Trophoblast cell (in vitro differentiated cells and primary cell): ENCODE measurements around the gene ARHGAP26.

Experiments used
- DNase-seq, 2 donors: peaks; one replicate each; pipeline ENCODE4 v3.0.0-alpha.2; 2016
- H2AFZ ChIP-seq: 2 replicates; pipeline ENCODE4 v1.6.1; 2013; ENCODE audit warnings: low read length, moderate library complexity, mild to moderate bottlenecking; ENCODE audit not compliant: insufficient read depth, poor library complexity
- H2AK5ac ChIP-seq: 2 replicates; pipeline ENCODE4 v1.6.1; 2013; ENCODE audit warnings: mild to moderate bottlenecking, low read length
- H2BK120ac ChIP-seq: 2 replicates; pipeline ENCODE4 v1.6.1; 2013; ENCODE audit warnings: low read length, mild to moderate bottlenecking, moderate library complexity; ENCODE audit not compliant: insufficient read depth, poor library complexity
- H2BK12ac ChIP-seq: 2 replicates; pipeline ENCODE4 v1.6.1; 2013; ENCODE audit warnings: mild to moderate bottlenecking, low read length, moderate library complexity
- H2BK5ac ChIP-seq: 2 replicates; pipeline ENCODE4 v1.6.1; 2013; ENCODE audit warnings: low read length, low read depth, moderate library complexity, mild to moderate bottlenecking; ENCODE audit not compliant: poor library complexity
- H3K14ac ChIP-seq: 2 replicates; pipeline ENCODE4 v1.6.1; 2013; ENCODE audit warnings: mild to moderate bottlenecking, low read length
- H3K18ac ChIP-seq: 2 replicates; pipeline ENCODE4 v1.6.1; 2013; ENCODE audit warnings: mild to moderate bottlenecking, low read length
- H3K23ac ChIP-seq: 2 replicates; pipeline ENCODE4 v1.6.1; 2013; ENCODE audit warnings: low read length
- H3K27ac ChIP-seq: 2 replicates; pipeline ENCODE4 v1.5.1; 2013; ENCODE audit warnings: low read depth, mild to moderate bottlenecking, inconsistent platforms, low read length, moderate library complexity
- H3K27me3 ChIP-seq: 2 replicates; pipeline ENCODE4 v1.6.1; 2013; ENCODE audit warnings: inconsistent platforms, mild to moderate bottlenecking, low read length, moderate library complexity; ENCODE audit not compliant: insufficient read depth
- H3K36me3 ChIP-seq, 2 experiments: 1 replicate in 1 of 2; 2 replicates in 1 of 2; pipeline ENCODE4 v1.6.1; 2013; ENCODE audit warnings: low read length in 2 of 2, mild to moderate bottlenecking in 2 of 2, moderate library complexity in 1 of 2; ENCODE audit not compliant: insufficient read depth in 2 of 2, control insufficient read depth in 1 of 2
- H3K4ac ChIP-seq: 2 replicates; pipeline ENCODE4 v1.6.1; 2013; ENCODE audit warnings: low read depth, mild to moderate bottlenecking, low read length, moderate library complexity
- H3K4me1 ChIP-seq, 2 experiments: 1 replicate in 1 of 2; 2 replicates in 1 of 2; pipeline ENCODE4 v1.6.1; 2013; ENCODE audit warnings: low read length in 2 of 2, mild to moderate bottlenecking in 2 of 2, moderate library complexity in 1 of 2; ENCODE audit not compliant: insufficient read depth in 2 of 2, control insufficient read depth in 1 of 2
- H3K4me2 ChIP-seq: 2 replicates; pipeline ENCODE4 v1.6.1; 2013; ENCODE audit warnings: inconsistent platforms, mild to moderate bottlenecking, low read length, moderate library complexity
- H3K4me3 ChIP-seq: 2 replicates; pipeline ENCODE4 v1.5.1; 2013; ENCODE audit warnings: mild to moderate bottlenecking, low read depth, low read length, inconsistent platforms
- H3K79me1 ChIP-seq: one replicate; pipeline ENCODE4 v1.6.1; 2013; ENCODE audit warnings: low read length
- H3K79me2 ChIP-seq: 2 replicates; pipeline ENCODE4 v1.6.1; 2013; ENCODE audit warnings: low read length, mild to moderate bottlenecking; ENCODE audit not compliant: control insufficient read depth, insufficient read depth, poor library complexity
- H3K9ac ChIP-seq: 2 replicates; pipeline ENCODE4 v1.6.1; 2013; ENCODE audit warnings: mild to moderate bottlenecking, low read length
- H3K9me3 ChIP-seq: 2 replicates; pipeline ENCODE4 v1.6.1; 2013; ENCODE audit warnings: low read depth, mild to moderate bottlenecking, control low read depth, inconsistent platforms, low read length; ENCODE audit not compliant: insufficient read depth
- H4K12ac ChIP-seq: 2 replicates; pipeline ENCODE4 v1.6.1; 2013; ENCODE audit warnings: low read depth, mild to moderate bottlenecking, low read length, moderate library complexity
- H4K8ac ChIP-seq: 2 replicates; pipeline ENCODE4 v1.6.1; 2013; ENCODE audit warnings: low read depth, mild to moderate bottlenecking, low read length, moderate library complexity
- H4K91ac ChIP-seq: one replicate; pipeline ENCODE4 v1.6.1; 2013; ENCODE audit warnings: low read depth, mild to moderate bottlenecking, low read length, moderate library complexity
- WGBS: extraction: QIAGEN DNeasy Blood & Tissue Kit; methylation state at CpG from one replicate; pipeline ENCODE4 v1.1.7; 2013; ENCODE audit warnings: missing lambda C conversion rate; ENCODE audit not compliant: insufficient read length, insufficient coverage; ENCODE audit errors: extremely low coverage; 5-methylcytosine and 5-hydroxymethylcytosine counted together

ARHGAP26 gene

DNA sequence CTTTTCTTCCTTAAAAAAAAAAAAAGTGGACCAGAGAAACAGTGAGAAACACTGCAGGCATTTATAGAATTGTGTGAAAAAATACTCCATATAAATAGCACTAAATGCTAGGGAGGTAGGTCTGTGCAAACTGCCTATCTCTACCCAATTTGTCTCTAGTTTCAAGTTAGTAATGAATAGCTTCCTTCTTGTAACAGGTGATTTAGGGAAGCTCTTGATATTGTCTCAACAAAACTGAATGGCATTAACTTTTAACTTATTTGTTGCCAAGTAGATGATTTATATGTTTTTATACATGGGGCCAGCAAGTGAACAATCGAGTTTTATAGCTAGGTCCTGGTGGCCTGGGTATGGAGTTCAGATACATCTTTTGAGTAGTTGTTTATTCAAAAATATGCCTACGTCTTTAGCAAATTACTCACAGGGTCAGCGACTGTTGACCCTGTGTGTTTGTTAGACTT lies 349.7 kb downstream of the ARHGAP26 start:
- Histone ChIP-seq H3K9me3 (no peaks in the 10 kb centered on the region), H3K18ac (no peak overlapping the region), H3K27ac (no peak overlapping the region), H3K23ac (no peak overlapping the region), H2BK12ac (no peak overlapping the region), H3K4me1 (peaks cover 0 to 2% of the 10 kb centered on the region in 2 experiments), H3K9ac (no peak overlapping the region), H2BK5ac (no peak overlapping the region), H3K4me3 (no peak overlapping the region), H3K79me2 (no peaks in the 10 kb centered on the region), H3K27me3 (no peaks in the 10 kb centered on the region), H3K36me3 (no peaks in the 10 kb centered on the region), H3K4me2 (no peak overlapping the region), H2AK5ac (no peak overlapping the region), H2BK120ac (no peak overlapping the region), H3K14ac (no peak overlapping the region), H3K4ac (no peak overlapping the region), H3K79me1 (no peaks in the 10 kb centered on the region), H4K12ac (no peak overlapping the region), H4K91ac (no peak overlapping the region), H2AFZ (no peak overlapping the region), H4K8ac (no peak overlapping the region)
- WGBS = no CpG with 5 or more reads among the region's 3 CpGs
- DNase-seq = no peak

DNA sequence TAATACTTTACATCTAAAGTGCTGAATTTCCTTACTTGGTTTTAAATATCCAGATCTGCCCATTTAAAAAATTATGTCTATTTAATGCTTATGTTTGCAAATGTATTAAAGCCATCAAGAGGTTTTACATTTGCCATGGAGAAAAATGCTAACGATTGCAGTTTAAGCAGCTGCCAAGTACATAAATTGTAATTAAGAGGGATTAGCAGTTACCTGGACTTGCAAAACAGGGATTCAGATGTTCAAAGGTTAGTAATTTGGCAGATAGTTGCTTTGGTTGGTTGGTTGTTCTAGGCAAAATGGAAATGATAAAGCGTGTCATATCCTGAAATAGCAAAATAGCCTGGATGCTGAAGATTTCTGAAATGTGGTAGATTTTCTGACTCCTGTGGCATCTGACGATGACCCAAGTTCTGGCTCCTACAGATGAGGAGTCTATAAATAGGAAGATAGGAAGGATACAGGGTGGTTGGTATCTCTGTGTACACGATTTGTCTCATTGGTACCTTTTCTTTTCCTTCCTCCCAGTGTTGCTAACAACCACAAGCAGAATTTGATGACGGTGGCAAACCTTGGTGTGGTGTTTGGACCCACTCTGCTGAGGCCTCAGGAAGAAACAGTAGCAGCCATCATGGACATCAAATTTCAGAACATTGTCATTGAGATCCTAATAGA lies 350.4 kb downstream of the ARHGAP26 start:
- no peak overlapping the region for H4K8ac ChIP-seq
- no peak overlapping the region for H3K4ac ChIP-seq
- H2BK120ac ChIP-seq = no peak overlapping the region
- no peak overlapping the region for H3K14ac ChIP-seq
- WGBS = no CpG with 5 or more reads among the region's 5 CpGs
- H3K4me1 ChIP-seq = peaks cover 0 to 2% of the 10 kb centered on the region in 2 experiments
- no peak overlapping the region for H3K4me2 ChIP-seq
- no peak overlapping the region for H3K4me3 ChIP-seq
- no peak overlapping the region for H4K12ac ChIP-seq
- H4K91ac ChIP-seq = no peak overlapping the region
- DNase-seq = no peak
- no peak overlapping the region for H2BK12ac ChIP-seq
- H3K9me3 ChIP-seq = no peaks in the 10 kb centered on the region
- H3K9ac ChIP-seq = no peak overlapping the region
- no peaks in the 10 kb centered on the region for H3K79me1 ChIP-seq
- H2AK5ac ChIP-seq = no peak overlapping the region
- H3K18ac ChIP-seq = no peak overlapping the region
- no peak overlapping the region for H3K23ac ChIP-seq
- H2BK5ac ChIP-seq = no peak overlapping the region
- no peaks in the 10 kb centered on the region for H3K79me2 ChIP-seq
- H3K36me3 ChIP-seq = no peaks in the 10 kb centered on the region
- H3K27me3 ChIP-seq = no peaks in the 10 kb centered on the region
- H2AFZ ChIP-seq = no peak overlapping the region
- no peak overlapping the region for H3K27ac ChIP-seq

DNA sequence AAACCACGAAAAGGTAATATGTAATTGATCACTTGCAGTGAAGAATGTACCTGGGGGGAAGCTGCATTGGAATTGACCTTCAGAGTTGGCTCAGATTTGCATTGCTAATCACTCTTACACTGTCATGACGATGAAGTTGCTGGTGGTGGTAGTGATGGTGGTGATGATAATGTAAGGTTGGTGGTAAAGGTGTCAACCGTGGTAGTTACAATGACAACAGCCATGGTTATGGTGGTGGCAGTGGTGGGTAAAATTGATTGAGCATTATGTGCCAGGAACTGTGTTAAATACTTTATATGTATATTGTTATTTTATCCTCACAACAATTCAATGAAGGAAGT lies 350.9 kb downstream of the ARHGAP26 start:
- no peak overlapping the region for H4K8ac ChIP-seq

DNA sequence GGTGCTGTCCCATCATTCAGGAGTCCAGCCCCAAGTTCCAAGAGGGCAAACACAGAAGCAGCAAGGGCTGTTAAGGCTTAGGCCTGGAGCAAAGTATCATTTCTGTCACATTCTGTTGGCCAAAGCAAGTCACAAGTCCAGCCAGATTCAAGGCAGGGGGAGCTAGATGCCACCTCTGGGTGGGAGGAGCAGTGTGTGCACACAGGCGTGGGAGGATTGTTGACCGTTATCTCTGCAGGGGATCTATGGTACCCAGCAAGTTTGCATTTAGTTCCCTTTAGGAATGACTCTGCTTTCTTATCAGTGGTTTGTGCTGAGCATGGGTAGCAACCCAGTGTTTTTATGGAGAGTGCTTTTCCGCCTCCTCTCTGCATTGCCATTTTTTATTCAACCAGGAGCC lies 354.4 kb downstream of the ARHGAP26 start:
- Histone ChIP-seq H4K8ac (no peak overlapping the region), H4K12ac (no peak overlapping the region), H3K14ac (no peak overlapping the region), H2BK12ac (no peak overlapping the region), H2BK5ac (no peak overlapping the region), H3K4me3 (no peak overlapping the region), H3K9ac (no peak overlapping the region), H3K27ac (no peak overlapping the region), H3K79me1 (no peaks in the 10 kb centered on the region), H3K27me3 (no peaks in the 10 kb centered on the region), H2AFZ (no peak overlapping the region), H3K36me3 (no peaks in the 10 kb centered on the region), H2BK120ac (no peak overlapping the region), H2AK5ac (no peak overlapping the region), H3K4me2 (no peak overlapping the region), H3K4me1 (peaks cover 0 to 2% of the 10 kb centered on the region in 2 experiments), H3K79me2 (no peaks in the 10 kb centered on the region), H3K4ac (no peak overlapping the region), H3K18ac (no peak overlapping the region), H3K23ac (no peak overlapping the region), H3K9me3 (no peaks in the 10 kb centered on the region), H4K91ac (no peak overlapping the region)
- WGBS = no CpG with 5 or more reads among the region's 3 CpGs
- no peak for DNase-seq

More for the DNA sequence above, 350.9 kb downstream of the ARHGAP26 start:
- no peak for DNase-seq
- H3K4me3 ChIP-seq = no peak overlapping the region
- H3K36me3 ChIP-seq = no peaks in the 10 kb centered on the region
- H2BK120ac ChIP-seq = no peak overlapping the region
- H2AK5ac ChIP-seq = no peak overlapping the region
- H4K91ac ChIP-seq = no peak overlapping the region
- H3K14ac ChIP-seq = no peak overlapping the region
- H3K79me2 ChIP-seq = no peaks in the 10 kb centered on the region
- H2BK5ac ChIP-seq = no peak overlapping the region
- WGBS = no CpG with 5 or more reads among the region's 3 CpGs
- H2AFZ ChIP-seq = no peak overlapping the region
- peaks cover 0 to 2% of the 10 kb centered on the region in 2 experiments for H3K4me1 ChIP-seq
- H3K9ac ChIP-seq = no peak overlapping the region
- H3K27ac ChIP-seq = no peak overlapping the region
- no peak overlapping the region for H3K18ac ChIP-seq
- no peaks in the 10 kb centered on the region for H3K79me1 ChIP-seq
- no peak overlapping the region for H3K4me2 ChIP-seq
- H2BK12ac ChIP-seq = no peak overlapping the region
- no peaks in the 10 kb centered on the region for H3K27me3 ChIP-seq
- no peak overlapping the region for H3K4ac ChIP-seq
- no peak overlapping the region for H4K12ac ChIP-seq
- no peaks in the 10 kb centered on the region for H3K9me3 ChIP-seq
- H3K23ac ChIP-seq = no peak overlapping the region
